Measurements from ENCODE around the gene CDC14B.
A peak's percentile ranks its signal among the peaks of the same experiment; 100 is the strongest.

CDC14B gene

GRCh38 chr9:96480736-96481135 lies 138.9 kb downstream of the CDC14B start:
- TF ChIP-seq CTCF (IDR thresholded peaks at IDR 0.05; ENCODE audit: insufficient read depth, low read depth, low read length, missing control alignments): no peak
- no peak for DNase-seq (ENCODE audit: low read depth)
- no peak overlapping the region for H3K4me3 ChIP-seq (ENCODE audit: low read depth, low read length)

GRCh38 chr9:96478829-96479371 lies 140.7 kb downstream of the CDC14B start:
- DNase-seq (ENCODE audit: low read depth): peak; percentile 66
- TF ChIP-seq CTCF (IDR thresholded peaks at IDR 0.05; ENCODE audit: insufficient read depth, low read depth, low read length, missing control alignments): no peak
- H3K4me3 ChIP-seq (ENCODE audit: low read depth, low read length): no peak overlapping the region

- H3K4me3 ChIP-seq (ENCODE audit: low read depth, low read length): no peak overlapping the region
- no peak for TF ChIP-seq CTCF (IDR thresholded peaks at IDR 0.05; ENCODE audit: insufficient read depth, low read depth, low read length, missing control alignments)
- no peak for DNase-seq (ENCODE audit: low read depth)
These were observed 143.1 kb downstream of the CDC14B start for GRCh38 chr9:96476591-96476990.

GRCh38 chr9:96476013-96476412 lies 143.6 kb downstream of the CDC14B start:
- TF ChIP-seq CTCF (IDR thresholded peaks at IDR 0.05; ENCODE audit: insufficient read depth, low read depth, low read length, missing control alignments): no peak
- H3K4me3 ChIP-seq (ENCODE audit: low read depth, low read length): no peak overlapping the region
- no peak for DNase-seq (ENCODE audit: low read depth)

GRCh38 chr9:96467784-96468183 lies 151.9 kb downstream of the CDC14B start:
- H3K4me3 ChIP-seq (ENCODE audit: low read depth, low read length): no peak overlapping the region
- no peak for TF ChIP-seq CTCF (IDR thresholded peaks at IDR 0.05; ENCODE audit: insufficient read depth, low read depth, low read length, missing control alignments)
- no peak for DNase-seq (ENCODE audit: low read depth)

GRCh38 chr9:96464426-96464825 lies 155.2 kb downstream of the CDC14B start:
- TF ChIP-seq CTCF (IDR thresholded peaks at IDR 0.05; ENCODE audit: insufficient read depth, low read depth, low read length, missing control alignments): no peak
- DNase-seq (ENCODE audit: low read depth): no peak
- H3K4me3 ChIP-seq (ENCODE audit: low read depth, low read length): no peak overlapping the region

GRCh38 chr9:96462541-96462940 lies 157.1 kb downstream of the CDC14B start:
- DNase-seq (ENCODE audit: low read depth): no peak
- no peak for TF ChIP-seq CTCF (IDR thresholded peaks at IDR 0.05; ENCODE audit: insufficient read depth, low read depth, low read length, missing control alignments)
- no peak overlapping the region for H3K4me3 ChIP-seq (ENCODE audit: low read depth, low read length)

Measured in GM12865 (cell line).